NCI-H345 treated with DMSO at 0.1 percent for 48 hours (cell line): ENCODE data around the gene PIGU.
"Not testable (repeated sequence)": the region's sequence is repeated elsewhere in the genome, so short reads cannot be mapped to it uniquely, and the experiment has no call there.

ENCODE experiments used
- DNase-seq: peaks from one replicate; lab custom pipeline; 2025; ENCODE audit not compliant: unreplicated experiment; lab: John Stamatoyannopoulos, UW

The PIGU gene

DNA sequence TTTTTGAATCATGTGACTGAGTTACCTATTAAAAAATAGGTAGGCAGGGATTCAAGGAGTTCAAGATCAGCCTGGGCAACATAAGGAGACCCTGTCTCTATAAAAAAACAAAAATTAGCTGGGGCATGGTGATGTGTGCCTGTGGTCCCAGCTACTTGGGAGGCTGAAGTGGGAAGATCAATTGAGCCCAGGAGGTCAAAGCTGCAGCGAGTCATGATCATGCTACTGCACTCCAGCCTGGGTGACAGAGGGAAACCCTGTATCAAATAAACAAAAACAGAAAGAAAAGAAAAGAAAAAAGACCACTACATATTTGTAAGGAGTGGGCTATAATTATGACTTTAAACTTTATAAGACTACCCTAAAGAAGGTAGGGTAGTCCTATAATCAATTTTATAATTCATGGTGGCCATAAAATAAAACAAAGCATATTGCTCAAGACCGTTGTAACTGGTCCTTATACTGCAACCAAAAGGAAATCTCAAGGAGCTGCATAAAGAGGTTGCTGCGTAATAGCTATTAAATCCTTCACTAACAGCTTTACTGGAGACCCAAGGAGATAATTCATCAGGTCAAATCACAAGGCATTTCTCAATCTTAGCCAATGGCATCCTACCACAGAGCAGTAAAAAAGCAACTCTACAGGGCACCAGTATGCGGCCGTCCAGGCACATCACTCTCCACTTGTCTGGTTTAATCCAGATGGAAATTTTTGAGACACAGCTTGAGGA lies 13.5 kb downstream of the PIGU start:
- no peak for DNase-seq

DNA sequence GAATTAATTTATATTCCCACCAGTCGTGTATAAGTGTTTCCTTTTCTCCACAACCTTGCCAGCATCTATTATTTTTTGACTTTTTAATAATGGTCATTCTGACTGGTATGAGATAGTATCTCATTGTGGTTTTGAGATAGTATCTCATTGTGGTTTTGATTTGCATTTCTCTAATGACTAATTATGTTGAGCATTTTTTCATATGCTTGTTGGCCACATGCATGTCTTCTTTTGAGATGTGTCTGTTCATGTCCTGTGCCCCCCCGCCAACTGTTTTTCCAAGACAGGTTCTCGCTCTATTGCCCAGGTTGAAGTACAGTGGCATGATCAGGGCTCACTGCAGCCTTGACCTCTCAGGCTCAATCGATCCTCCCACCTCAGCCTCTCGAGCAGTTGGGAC lies 15.1 kb downstream of the PIGU start:
- not testable (repeated sequence) for DNase-seq

DNA sequence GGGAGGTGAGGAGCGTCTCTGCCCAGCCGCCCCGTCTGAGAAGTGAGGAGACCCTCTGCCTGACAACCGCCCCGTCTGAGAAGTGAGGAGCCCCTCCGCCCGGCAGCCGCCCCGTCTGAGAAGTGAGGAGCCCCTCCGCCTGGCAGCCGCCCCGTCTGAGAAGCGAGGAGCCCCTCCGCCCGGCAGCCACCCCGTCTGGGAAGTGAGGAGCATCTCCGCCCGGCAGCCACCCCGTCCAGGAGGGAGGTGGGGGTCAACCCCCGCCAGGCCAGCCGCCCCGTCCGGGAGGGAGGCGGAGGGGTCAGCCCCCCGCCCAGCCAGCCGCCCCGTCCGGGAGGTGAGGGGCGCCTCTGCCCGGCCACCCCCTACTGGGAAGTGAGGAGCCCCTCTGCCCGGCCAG lies 18.2 kb downstream of the PIGU start:
- not testable (repeated sequence) for DNase-seq

DNA sequence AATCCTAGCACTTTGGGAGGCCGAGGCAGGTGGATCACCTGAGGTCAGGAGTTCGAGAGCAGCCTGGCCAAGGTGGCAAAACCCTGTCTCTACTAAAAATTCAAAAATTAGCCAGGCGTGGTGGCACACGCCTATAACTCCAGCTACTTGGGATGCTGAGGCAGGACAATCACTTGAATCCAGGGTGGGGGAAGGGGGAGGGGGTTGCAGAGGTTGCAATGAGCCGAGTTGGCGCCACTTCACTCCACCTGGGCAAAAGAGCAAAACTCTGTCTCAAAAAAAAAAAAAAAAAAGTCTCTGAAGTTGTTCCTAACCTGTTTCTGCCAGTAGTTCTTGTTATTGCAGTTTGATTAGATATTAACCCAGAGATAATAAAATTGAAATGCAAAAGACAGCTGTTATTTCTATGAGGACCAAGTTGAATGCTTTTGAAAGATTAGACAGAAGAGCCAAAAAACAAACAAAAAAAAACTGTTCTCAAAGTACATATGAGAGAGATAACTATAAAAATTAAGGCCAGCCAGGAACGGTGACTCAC lies 22.6 kb downstream of the PIGU start:
- no peak for DNase-seq

DNA sequence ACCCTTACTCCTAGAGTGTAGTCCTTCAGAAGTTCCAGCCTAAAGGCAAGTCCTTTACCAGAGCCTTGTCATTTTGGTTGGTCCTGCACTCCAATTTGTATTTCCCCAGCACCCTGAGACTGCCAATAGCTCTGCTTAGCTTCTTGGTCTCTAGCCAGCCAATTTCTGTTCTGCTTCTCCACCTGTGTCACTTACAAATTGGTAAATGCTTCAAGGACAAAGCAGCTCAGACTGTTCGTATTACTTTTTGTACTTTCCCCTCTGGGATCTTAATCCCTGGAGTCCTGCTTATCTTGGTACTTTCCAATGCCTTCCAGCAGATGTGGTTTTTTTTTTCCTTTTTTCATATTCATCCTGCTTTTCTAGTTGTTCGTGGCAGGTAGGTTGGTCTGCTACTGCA lies 25.7 kb downstream of the PIGU start:
- no peak for DNase-seq

DNA sequence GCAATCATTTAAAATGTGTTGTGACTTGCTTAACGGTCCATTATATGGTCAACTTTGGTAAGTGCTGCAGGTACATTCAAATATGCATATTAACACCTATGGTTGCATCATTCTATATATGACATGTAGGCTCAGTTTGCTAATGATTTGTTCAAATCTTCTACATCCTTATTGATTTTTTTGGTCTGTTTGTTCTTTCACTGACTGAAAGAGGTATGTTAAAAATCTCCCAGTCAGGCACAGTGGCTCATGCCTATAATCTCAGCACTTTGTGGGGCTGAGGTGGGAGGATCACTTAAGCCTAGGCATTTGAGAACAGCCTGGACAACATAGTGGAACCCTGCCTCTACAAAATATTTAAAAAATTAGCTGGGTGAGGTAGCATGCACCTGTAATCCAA lies 29.2 kb downstream of the PIGU start:
- no peak for DNase-seq

DNA sequence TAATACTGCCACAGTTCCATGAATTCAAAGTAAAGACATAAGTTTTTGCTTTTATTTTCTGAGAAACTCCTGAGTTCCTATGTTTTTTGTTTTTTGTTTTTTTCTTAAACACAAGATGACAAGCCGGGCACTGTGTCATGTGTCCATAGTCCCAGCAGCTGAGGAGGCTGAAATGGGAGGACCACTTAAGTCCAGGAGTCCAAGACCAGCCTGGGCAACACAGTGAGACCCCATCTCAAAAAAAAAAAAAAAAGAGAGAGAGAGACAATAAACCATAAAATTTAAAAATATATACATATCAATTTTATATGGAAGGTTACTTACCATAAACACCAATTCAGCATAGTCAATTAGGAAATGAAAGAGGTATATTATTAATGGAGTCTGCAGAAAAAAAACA lies 31.9 kb downstream of the PIGU start:
- no peak for DNase-seq

DNA sequence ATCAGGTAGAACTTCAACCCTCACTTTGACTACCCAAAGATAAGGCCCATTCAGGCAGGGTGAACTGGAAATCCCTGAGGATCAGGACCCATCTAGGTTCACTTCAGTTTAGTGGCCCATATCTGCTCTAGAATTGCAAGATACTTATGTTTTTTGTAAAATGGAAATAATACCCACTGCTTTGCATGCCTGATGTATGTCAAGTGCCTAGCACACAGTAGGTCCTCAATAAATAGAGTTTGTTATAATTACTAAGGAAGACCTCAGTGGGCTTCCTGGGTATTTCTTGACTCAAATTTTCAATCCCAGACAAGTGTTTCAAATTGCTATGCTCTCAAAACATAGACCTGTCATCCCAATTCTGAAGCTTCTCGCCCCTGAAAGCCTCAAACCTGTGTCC lies 32.5 kb downstream of the PIGU start:
- no peak for DNase-seq

DNA sequence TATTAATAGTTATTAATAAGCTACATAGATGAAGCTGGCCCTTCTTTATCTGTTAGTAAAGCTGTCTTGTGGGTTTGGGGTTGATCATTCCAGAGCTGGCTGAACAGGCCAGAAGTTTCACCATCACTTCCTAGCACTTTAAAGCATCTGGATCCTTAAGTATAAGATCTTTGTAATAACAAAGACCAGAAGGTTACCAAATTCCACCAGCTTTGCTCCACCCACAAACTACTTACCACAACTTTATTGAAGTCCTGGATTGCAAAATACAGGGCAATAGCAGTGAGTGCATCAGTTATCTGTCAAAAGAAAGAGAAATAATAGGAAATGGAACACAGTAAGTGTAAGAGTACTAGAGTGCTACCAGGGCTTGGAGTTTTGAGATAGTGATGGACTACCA lies 33.0 kb downstream of the PIGU start:
- DNase-seq = no peak

DNA sequence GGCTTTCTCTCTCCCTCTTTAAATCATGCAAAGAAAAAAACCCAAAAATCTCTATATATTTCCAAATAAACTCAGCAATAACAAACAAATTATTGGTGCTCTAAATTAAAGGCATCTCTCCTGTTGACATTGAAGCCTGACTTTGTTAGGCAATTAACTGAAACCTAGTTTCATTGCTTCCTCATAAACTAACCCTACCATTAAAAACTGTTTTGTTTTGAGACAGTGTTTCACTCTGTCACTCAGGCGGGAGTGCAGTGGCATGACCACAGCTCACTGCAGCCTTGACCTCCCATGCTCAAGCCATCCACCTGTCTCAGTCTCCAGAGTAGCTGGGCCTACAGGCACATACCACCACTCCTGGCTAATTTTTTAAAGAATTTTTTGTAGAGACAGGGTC lies 34.9 kb downstream of the PIGU start:
- DNase-seq = no peak

DNA sequence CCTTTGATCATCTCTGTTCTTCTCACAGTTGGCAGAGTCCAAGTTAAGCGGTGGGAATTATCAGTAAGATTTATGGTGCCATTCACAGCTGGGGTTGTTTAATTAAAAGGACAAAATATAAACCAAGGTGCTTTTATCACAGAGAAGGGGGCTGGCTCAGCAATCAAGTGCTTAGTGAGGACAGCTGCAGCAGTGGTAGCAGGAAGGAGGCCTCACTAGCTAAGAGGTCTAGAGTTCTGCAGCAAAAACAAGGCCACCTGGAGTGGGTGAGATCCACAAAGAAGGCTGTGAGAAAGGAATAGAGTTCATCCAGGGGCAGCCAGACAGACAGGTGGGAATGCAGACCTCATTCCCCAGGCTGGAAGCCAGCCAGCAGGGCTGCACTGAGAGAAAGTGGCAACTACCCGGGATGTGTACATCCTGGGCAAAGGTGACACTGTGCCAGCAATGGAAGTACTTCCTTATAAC lies 37.1 kb downstream of the PIGU start:
- DNase-seq = peak; percentile 91

DNA sequence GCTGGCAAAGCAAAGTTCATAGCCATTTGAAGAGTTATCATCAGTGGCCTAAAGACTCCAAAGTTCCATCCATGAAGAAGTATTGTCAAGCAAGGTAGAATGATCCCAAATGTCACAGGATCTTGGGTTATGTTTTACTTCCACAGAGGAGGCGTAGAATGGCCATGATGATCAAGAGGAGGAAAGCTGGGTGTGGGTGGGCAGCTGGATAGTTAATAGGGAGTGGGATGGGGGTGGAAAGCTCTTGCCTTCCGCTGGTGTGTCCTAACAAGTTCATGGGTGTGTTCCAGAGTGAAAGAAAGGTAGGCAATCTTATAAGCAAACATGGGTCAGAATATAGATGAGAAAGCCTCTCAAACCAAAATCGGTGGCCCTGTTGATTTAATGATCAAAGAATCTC lies 38.4 kb downstream of the PIGU start:
- no peak for DNase-seq

DNA sequence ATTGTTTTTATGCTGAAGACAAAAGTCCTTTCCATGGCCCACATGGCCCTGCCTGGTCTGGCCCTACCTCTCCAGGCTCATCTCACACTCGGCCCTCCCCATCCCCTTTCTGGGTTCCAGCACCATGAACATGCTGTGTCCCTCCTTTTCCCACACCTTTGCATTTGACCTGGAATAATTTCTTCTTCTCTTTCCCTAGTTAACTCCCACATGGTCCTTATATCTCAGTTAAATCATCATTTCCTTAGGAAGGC lies 38.9 kb downstream of the PIGU start:
- DNase-seq = no peak

DNA sequence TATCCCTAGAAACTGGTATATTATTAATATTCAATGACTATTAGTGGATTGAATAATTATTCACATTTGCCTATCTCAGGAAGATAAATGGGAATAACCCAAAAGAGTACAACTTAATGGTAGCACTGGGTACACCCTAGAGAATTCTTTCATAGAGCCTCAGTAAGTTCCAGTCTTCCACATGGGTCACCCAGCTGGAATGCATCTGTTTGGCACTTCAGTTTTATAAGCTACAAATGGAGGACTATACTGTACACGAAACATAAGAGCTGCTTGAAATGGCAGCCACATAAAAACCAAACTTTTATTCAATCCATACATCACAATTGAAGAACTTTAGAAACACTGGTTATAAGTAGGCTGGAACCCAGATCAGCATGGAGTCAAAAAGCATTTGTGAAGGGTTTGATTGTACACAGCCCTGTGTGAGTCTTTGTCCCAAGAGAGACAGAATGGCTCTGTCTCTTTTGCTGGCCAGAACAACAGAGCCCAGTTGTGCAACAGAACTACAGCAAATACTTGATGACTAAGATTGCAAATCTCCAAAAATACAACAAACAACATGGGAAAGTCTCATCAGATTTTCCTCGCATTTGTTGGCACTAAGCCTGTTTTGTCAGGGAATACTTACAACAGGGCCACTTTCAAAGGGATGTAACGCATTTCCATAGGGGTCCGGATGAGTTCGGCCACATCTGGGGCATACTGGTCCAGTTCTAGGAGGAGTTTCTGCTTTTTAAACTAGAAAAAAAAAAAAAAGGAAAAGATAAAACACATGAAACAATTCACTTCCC lies 39.5 kb downstream of the PIGU start:
- DNase-seq = no peak

DNA sequence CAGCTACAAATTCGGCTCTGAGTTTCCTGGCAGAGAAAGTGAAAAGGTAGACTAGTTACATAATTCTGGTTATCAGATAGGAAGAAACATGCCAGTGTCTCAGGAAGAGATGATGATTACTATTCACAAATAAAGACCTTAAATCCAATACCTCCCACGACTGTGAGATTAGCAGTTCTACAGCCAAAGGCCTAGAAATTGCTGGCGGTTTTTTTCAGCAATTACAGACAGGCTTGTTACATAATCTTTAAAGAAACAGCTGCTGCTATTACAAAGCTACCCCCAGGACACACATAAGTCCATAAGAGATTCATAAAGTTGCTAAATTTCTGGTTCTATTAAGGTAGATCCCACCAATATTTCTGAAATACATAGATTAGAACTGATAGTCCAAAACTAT lies 40.2 kb downstream of the PIGU start:
- DNase-seq = no peak

DNA sequence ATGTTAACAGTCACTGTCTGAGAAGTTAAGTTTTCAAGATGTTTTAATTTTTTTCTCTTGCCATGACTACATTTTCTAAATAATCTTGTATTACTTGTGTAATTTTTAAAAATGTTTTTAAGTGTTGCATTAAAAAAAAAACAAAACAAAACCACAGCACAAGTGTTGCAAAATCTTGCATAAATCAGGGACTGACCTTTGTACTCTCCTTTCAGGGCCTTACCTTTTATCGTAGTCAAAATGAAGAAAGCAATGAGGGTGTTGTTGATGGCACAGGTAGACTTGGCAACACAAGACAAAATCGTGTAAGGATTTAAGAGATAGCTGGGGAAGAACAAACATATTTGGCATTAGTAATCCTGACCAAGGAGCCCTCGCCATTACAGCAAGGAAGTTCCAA lies 42.5 kb downstream of the PIGU start:
- no peak for DNase-seq

DNA sequence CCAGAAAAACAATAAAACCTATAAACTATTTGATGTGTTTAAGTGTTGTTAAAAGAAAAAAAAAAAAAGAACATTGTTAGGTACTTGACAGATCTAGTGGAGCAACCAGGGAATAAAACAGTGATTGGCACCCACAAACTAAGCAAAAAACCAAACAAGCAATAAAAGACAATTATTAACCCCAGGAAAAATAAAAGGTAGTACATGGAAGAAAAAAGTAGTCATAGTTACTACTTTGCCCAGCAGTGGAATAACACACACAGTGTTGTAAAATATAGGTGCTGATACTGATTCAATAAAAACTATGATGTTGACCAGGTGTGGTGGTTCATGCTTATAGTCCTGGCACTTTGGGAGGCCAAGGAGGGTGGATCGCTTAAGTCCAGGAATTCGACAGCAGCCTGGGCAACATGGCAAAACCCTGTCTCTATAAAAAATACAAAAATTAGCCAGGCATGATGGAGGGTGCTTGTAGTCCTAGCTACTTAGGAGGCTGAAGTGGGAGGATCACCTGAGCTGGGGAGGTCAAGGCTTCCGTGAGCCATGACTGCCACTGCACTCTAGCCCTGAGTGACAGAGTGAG lies 43.9 kb downstream of the PIGU start:
- DNase-seq = no peak

DNA sequence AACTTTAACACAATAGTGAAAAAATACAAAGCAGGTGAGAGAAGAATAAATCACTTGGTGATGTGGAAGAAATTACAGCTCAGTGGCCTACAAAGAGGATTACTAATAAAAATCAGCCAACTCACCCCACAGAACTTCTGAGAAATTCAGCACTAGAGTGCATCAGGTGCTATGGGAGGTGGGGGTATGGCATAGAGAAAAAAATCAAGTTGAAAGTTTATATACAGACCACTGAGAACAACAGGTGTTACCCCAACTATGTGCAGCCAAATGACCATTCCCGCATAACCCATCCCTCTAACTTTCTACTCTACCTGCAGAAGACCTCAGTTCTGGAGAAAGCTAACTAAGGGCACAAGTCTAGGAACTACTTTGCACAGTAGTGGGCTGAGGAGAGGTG lies 47.0 kb downstream of the PIGU start:
- DNase-seq = no peak

DNA sequence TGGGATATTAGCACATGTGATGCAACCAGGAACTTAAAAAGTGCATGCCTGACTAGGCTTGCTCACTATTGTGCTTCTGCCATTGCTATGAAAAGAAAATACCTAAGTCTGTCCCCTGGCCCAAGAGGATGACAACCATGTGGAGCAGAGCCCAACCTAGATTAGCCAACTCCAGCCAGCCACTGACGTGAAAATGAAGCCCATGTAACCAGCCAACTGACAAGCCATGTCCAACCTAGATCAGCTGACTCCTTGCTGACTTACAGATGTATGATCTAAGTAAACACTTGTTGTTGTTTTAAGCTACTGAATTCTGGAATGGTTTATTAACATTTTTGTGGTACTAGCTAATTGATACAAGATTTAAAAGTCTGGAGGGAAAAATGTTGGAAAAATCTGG lies 47.5 kb downstream of the PIGU start:
- no peak for DNase-seq

DNA sequence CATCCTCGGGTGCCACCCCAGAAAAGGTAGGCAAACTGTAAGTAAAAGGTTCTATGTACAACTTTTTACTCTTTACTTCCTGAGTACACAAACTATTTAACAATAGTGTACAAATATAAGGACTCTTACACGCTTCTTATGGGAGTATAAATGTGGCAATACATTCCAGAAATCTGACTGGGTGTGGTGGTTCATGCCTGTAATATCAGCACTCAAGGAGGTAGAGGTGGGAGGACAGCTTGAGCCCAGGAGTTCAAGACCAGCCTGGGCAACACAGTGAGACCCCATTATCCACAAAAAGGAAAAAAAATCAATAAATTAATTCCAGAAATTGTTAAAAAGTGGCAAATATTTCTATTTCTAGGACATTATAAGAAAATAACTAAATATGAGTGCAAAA lies 48.9 kb downstream of the PIGU start:
- no peak for DNase-seq

DNA sequence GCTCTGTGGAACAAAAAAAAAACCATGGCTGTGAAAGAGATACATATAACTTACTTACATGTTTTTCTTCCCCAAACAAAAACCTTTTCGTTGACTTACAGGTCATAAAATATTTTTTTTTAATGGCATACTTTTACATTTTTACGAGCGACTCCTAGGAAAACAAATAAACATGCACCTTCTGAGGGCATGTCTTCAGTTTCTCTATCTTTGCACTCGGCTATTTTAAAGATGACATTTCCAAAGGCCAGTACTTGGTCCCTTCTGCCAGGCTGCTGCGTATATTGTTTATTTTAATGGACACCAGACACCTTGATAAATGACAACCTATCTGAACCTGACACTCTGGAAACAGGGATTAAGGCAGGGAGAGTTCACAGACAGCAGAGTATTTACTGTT lies 49.4 kb downstream of the PIGU start:
- no peak for DNase-seq

DNA sequence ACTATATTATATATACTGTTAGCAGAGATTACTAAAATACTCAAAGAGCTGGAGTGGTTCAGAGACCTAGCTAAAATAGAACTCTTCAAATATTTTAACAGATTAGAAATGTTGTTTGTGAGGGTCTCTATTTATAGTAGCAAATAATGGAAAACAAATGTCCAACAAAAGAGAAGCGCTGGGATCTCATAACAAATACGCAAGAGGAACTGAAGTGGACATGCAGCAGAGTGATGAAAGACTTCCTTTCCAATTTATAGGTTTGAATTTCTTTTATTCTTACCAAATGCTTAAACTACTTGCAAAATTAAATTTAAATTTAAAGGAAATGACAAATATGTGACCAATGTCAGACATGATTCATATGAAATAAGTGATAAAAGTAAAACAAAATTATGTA lies 49.9 kb downstream of the PIGU start:
- DNase-seq = no peak
